Keratinocyte (primary cell): Measurements from ENCODE around the gene MEIOC. TPM values are rescaled to one million over a fixed set of nuclear protein-coding genes. Genes with fewer than 3 reads are reported as not detected.
A peak's percentile ranks its signal among the peaks of the same experiment; 100 is the strongest.
"Not testable (repeated sequence)": the region's sequence is repeated elsewhere in the genome, so short reads cannot be mapped to it uniquely, and the experiment has no call there.

Experiments
- DNase-seq: peaks from one replicate; pipeline ENCODE4 v3.0.0-alpha.2; 2011; ENCODE audit warnings: low read depth, missing footprints, low spot score
- FAIRE-seq: peaks from 2 replicates; lab custom pipeline; 2011; peaks lifted over from hg19 to GRCh38; lab: Jason Lieb, UNC
- H2AFZ ChIP-seq: 2 replicates; pipeline ENCODE4 v1.6.0; 2012; ENCODE audit warnings: low read length, control low read depth, inconsistent platforms; ENCODE audit not compliant: control insufficient read depth
- H3K27ac ChIP-seq: 2 replicates; pipeline ENCODE4 v1.5.1; 2011; ENCODE audit warnings: low read length; ENCODE audit not compliant: control insufficient read depth, insufficient read depth
- H3K27me3 ChIP-seq: 3 replicates; pipeline ENCODE4 v1.6.0; 2011; ENCODE audit warnings: low read length; ENCODE audit not compliant: control insufficient read depth, insufficient read depth; ENCODE audit errors: extremely low read depth
- H3K36me3 ChIP-seq, 2 experiments: 2 replicates in 1 of 2; 3 replicates in 1 of 2; pipeline ENCODE4 v1.5.1; 2011; ENCODE audit warnings: low read length in 2 of 2, mild to moderate bottlenecking in 1 of 2; ENCODE audit not compliant: control insufficient read depth in 2 of 2, insufficient read depth in 2 of 2; ENCODE audit errors: extremely low read depth in 1 of 2
- H3K4me1 ChIP-seq: 3 replicates; pipeline ENCODE4 v1.5.1; 2011; ENCODE audit warnings: low read length; ENCODE audit not compliant: control insufficient read depth, insufficient read depth; ENCODE audit errors: extremely low read depth
- H3K4me2 ChIP-seq: 3 replicates; pipeline ENCODE4 v1.6.0; 2011; ENCODE audit warnings: low read depth, low read length; ENCODE audit not compliant: control insufficient read depth, insufficient read depth; ENCODE audit errors: extremely low read depth
- H3K4me3 ChIP-seq, 3 experiments: fragments of 200-600 bp in 1 of 3; sonication (generic) in 1 of 3; 2 replicates in 2 of 3; 3 replicates in 1 of 3; pipeline ENCODE4 v1.5.1; 2011 to 2016; ENCODE audit warnings: low read length in 3 of 3, mild to moderate bottlenecking in 3 of 3, control low read depth in 2 of 3, inconsistent platforms in 1 of 3, low read depth in 1 of 3, mixed read lengths in 1 of 3, mixed run types in 1 of 3, moderate library complexity in 1 of 3; ENCODE audit not compliant: control insufficient read depth in 2 of 3, insufficient read depth in 2 of 3; ENCODE audit errors: extremely low read depth in 1 of 3
- H3K79me2 ChIP-seq: 2 replicates; pipeline ENCODE4 v1.6.0; 2012; ENCODE audit warnings: low read length; ENCODE audit not compliant: control insufficient read depth, insufficient read depth
- H3K9ac ChIP-seq: 3 replicates; pipeline ENCODE4 v1.6.0; 2011; ENCODE audit warnings: low read length; ENCODE audit not compliant: control insufficient read depth, insufficient read depth; ENCODE audit errors: extremely low read depth
- H3K9me1 ChIP-seq: 3 replicates; pipeline ENCODE4 v1.6.0; 2011; ENCODE audit warnings: low read length; ENCODE audit not compliant: control insufficient read depth, insufficient read depth; ENCODE audit errors: extremely low read depth
- H3K9me3 ChIP-seq: 2 replicates; pipeline ENCODE4 v1.5.1; 2012; ENCODE audit warnings: low read depth, low read length; ENCODE audit not compliant: control insufficient read depth
- H4K20me1 ChIP-seq: 3 replicates; pipeline ENCODE4 v1.6.0; 2011; ENCODE audit warnings: low read length; ENCODE audit not compliant: control insufficient read depth, insufficient read depth; ENCODE audit errors: extremely low read depth
- EZH2 ChIP-seq: IDR thresholded peaks from one replicate; pipeline ENCODE4 v1.6.1; 2012; ENCODE audit warnings: inconsistent platforms, mild to moderate bottlenecking, low read length, moderate library complexity
- dilution Hi-C: fragments of 300-500 bp; cut with MboI; formaldehyde crosslinking; loops from one replicate; pipeline ENCODE4 v1.7.0; 2020; ENCODE audit warnings: low sequenced_read_pairs; ENCODE audit not compliant: extremely low pct_ligation_motif_present
- polyA plus RNA-seq, 5 experiments: library from polyadenylated mRNA; depleted of rRNA in 3 of 5; stranded (reverse) in 3 of 5; stranded (forward) in 1 of 5; unstranded in 1 of 5; fragments of >200 nt; gene quantifications; 1 replicate in 1 of 5; 2 replicates in 3 of 5; 3 replicates in 1 of 5; pipeline versions ENCODE4 v1.2.1 to v1.2.3, GENCODE V29; 2011 to 2012; ENCODE audit warnings: missing spikeins in 2 of 5, low read depth in 1 of 5, low replicate concordance in 1 of 5
- TF ChIP-seq, protein P1 (sequence below), 3 experiments: IDR thresholded peaks in 1 of 3; conservative IDR thresholded peaks in 1 of 3; optimal IDR thresholded peaks in 1 of 3; 2 replicates in 2 of 3; 3 replicates in 1 of 3; pipeline versions ENCODE3 to v1.5.1; 2011; ENCODE audit warnings: low read length in 3 of 3, mild to moderate bottlenecking in 3 of 3, moderate library complexity in 2 of 3, control low read depth in 1 of 3, inconsistent platforms in 1 of 3; ENCODE audit not compliant: insufficient read depth in 2 of 3; ENCODE audit errors: extremely low read depth in 1 of 3

Gene MEIOC
- polyA plus RNA-seq, 1 donor (not counting 4 experiments of a cell fraction or from before 2014, with no cell fraction given) = 0.03 TPM

DNA sequence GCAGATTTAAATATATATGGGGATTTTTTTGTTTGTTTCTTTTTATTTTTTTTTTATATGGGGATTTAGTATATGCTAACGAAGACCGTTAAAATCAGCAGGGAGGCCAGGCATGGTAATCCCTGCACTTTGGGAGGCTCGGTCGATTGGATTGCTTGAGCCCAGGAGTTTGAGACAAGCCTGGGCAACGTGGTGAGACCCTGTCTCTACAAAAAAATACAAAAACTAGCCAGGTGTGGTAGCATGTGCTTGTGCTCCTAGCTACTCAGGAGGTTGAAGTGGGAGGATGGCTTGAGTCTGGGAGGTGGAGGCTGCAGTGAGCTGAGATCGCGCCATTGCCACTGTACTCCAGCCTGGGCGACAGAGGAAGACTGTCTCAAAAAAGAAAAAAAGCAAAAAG, 22.3 kb upstream of the MEIOC start:
- Histone ChIP-seq H3K79me2 (no peaks in the 10 kb centered on the region), H2AFZ (no peak overlapping the region), H3K27me3 (peaks cover 2% of the 10 kb centered on the region), H3K27ac (no peak overlapping the region), H3K9me1 (no peaks in the 10 kb centered on the region), H4K20me1 (no peaks in the 10 kb centered on the region), H3K36me3 (no peaks in the 10 kb centered on the region), H3K4me2 (no peak overlapping the region), H3K9me3 (no peaks in the 10 kb centered on the region), H3K4me1 (no peaks in the 10 kb centered on the region), H3K4me3 (no peak overlapping the region), H3K9ac (no peak overlapping the region)
- TF ChIP-seq EZH2 = no peak
- TF ChIP-seq, protein P1, sequence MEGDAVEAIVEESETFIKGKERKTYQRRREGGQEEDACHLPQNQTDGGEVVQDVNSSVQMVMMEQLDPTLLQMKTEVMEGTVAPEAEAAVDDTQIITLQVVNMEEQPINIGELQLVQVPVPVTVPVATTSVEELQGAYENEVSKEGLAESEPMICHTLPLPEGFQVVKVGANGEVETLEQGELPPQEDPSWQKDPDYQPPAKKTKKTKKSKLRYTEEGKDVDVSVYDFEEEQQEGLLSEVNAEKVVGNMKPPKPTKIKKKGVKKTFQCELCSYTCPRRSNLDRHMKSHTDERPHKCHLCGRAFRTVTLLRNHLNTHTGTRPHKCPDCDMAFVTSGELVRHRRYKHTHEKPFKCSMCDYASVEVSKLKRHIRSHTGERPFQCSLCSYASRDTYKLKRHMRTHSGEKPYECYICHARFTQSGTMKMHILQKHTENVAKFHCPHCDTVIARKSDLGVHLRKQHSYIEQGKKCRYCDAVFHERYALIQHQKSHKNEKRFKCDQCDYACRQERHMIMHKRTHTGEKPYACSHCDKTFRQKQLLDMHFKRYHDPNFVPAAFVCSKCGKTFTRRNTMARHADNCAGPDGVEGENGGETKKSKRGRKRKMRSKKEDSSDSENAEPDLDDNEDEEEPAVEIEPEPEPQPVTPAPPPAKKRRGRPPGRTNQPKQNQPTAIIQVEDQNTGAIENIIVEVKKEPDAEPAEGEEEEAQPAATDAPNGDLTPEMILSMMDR (optimal IDR thresholded peaks at IDR 0.05 in 1 of 3, IDR thresholded peaks at IDR 0.05 in 1 of 3, conservative IDR thresholded peaks at IDR 0.05 in 1 of 3; ENCODE audit: extremely low read depth in 1 of 3, insufficient read depth in 2 of 3, low read length in 3 of 3) = no peak
- DNase-seq = no peak
- dilution Hi-C loops = loop anchor here (10.0 kb wide), 1 partner anchor 99 kb away; no protein-coding TSS in a partner anchor
- no peak for FAIRE-seq

DNA sequence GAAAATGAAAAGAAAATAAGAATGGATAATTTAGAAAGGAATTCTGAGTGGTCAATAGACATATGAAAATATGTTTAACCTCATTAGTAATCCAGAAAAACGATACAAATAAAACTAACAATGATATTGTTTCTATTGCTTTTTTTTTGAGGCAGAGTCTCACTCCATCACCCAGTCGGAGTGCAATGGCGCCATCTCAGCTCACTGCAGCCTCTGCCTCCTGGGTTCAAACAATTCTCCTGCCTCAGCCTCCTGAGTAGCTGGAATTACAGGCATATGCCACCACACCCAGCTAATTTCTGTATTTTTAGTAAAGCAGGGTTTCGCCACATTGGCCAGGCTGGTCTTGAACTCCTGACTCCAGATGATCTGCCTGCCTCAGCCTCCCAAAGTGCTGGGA, 21.9 kb upstream of the MEIOC start:
- not testable (repeated sequence) for H3K9me1 ChIP-seq, H3K4me2 ChIP-seq, H3K4me3 ChIP-seq, FAIRE-seq, H3K9ac ChIP-seq, H3K27me3 ChIP-seq, H3K4me1 ChIP-seq, H3K9me3 ChIP-seq, H3K79me2 ChIP-seq, DNase-seq, H3K27ac ChIP-seq, H3K36me3 ChIP-seq, H4K20me1 ChIP-seq, H2AFZ ChIP-seq
- dilution Hi-C loops = loop anchor here (10.0 kb wide), 1 partner anchor 100 kb away; no protein-coding TSS in a partner anchor

DNA sequence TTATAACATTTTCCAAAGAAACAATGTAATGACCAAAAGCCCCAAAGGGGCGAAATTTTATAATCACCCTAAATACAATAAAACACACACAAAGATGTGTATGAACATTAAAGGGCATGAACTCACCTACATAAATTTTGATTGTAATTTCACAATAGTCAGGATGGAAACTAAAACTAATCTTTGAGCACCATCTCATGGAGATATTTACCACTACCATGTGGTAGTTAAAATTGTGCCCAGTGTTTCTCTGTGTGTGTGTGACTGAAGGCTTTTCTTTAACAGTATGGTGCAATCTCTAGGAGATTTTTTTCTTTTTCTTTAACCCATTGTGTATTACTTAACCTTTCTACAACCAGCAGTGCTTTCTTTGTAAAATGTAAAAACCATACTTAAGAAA, 19.7 kb upstream of the MEIOC start:
- Histone ChIP-seq H3K27me3 (peaks cover 4% of the 10 kb centered on the region), H3K9ac (no peak overlapping the region), H4K20me1 (no peaks in the 10 kb centered on the region), H3K4me3 (no peak overlapping the region), H3K27ac (no peak overlapping the region), H3K9me1 (no peaks in the 10 kb centered on the region), H3K4me1 (no peaks in the 10 kb centered on the region), H2AFZ (no peak overlapping the region), H3K79me2 (no peaks in the 10 kb centered on the region), H3K4me2 (no peak overlapping the region), H3K9me3 (no peaks in the 10 kb centered on the region), H3K36me3 (no peaks in the 10 kb centered on the region)
- FAIRE-seq (no peak), DNase-seq (no peak)
- dilution Hi-C loops = loop anchor here (10.0 kb wide), 1 partner anchor 102 kb away; no protein-coding TSS in a partner anchor
- TF ChIP-seq, protein P1 (optimal IDR thresholded peaks at IDR 0.05 in 1 of 3, IDR thresholded peaks at IDR 0.05 in 1 of 3, conservative IDR thresholded peaks at IDR 0.05 in 1 of 3; ENCODE audit: extremely low read depth in 1 of 3, insufficient read depth in 2 of 3, low read length in 3 of 3) = peak in 2 of 3 experiments; percentile 8 to 37
- no peak for TF ChIP-seq EZH2
